ENCODE data around the gene MYNN.

GRCh38 chr3:169764312-169764881 lies 8.8 kb upstream of the MYNN start:
- no peak; the same call in 1 of the 2 replicates for TF ChIP-seq CTCF (IDR thresholded peaks at IDR 0.05; ENCODE audit: low read length)
- TF ChIP-seq EZH2 (IDR thresholded peaks at IDR 0.05; ENCODE audit: borderline replicate concordance, low read length) = no peak
